OCI-LY3 (cell line): Measurements from ENCODE around the gene SLIT1.

Source experiments
- H2AFZ ChIP-seq: fragments of 200-600, 300-600 bp; shearing (Covaris generic); 2 replicates; pipeline ENCODE4 v1.6.0; 2014; ENCODE audit warnings: antibody characterized with exemption, low read depth, low read length
- H3K27ac ChIP-seq: fragments of 200-600, 300-600 bp; sonication (generic); 2 replicates; pipeline ENCODE4 v1.5.1; 2014; ENCODE audit warnings: mild to moderate bottlenecking, low read length, moderate library complexity, mixed read lengths
- H3K27me3 ChIP-seq: fragments of 200-600, 300-600 bp; sonication (generic); 2 replicates; pipeline ENCODE4 v1.6.1; 2014; ENCODE audit warnings: low read depth, low read length, mixed read lengths
- H3K36me3 ChIP-seq: fragments of 200-600, 300-600 bp; sonication (generic); replicated peaks from 2 replicates; pipeline ENCODE3; 2014; ENCODE audit warnings: low read depth, low read length, mixed read lengths
- H3K4me1 ChIP-seq: fragments of 300-600, 200-600 bp; sonication (generic); 2 replicates; pipeline ENCODE4 v1.6.1; 2014; ENCODE audit warnings: low read length, mixed read lengths
- H3K4me2 ChIP-seq: fragments of 200-600, 300-600 bp; sonication (generic); 2 replicates; pipeline ENCODE4 v1.6.1; 2014; ENCODE audit warnings: low read length, mixed read lengths
- H3K4me3 ChIP-seq: fragments of 300-600, 200-600 bp; sonication (generic); 2 replicates; pipeline ENCODE4 v1.5.1; 2014; ENCODE audit warnings: antibody characterized with exemption, mild to moderate bottlenecking, low read length, moderate library complexity
- H3K79me2 ChIP-seq: fragments of 300-600, 200-600 bp; shearing (Covaris generic); 2 replicates; pipeline ENCODE4 v1.6.1; 2014; ENCODE audit warnings: mild to moderate bottlenecking, low read length, mixed read lengths
- H3K9ac ChIP-seq: fragments of 300-600, 200-600 bp; shearing (Covaris generic); 2 replicates; pipeline ENCODE4 v1.6.0; 2014; ENCODE audit warnings: mild to moderate bottlenecking, low read length, moderate library complexity
- H3K9me3 ChIP-seq: fragments of 200-600, 300-600 bp; shearing (Covaris generic); 2 replicates; pipeline ENCODE4 v1.6.1; 2014; ENCODE audit warnings: low read length, mixed read lengths; ENCODE audit not compliant: insufficient read depth
- H4K20me1 ChIP-seq: fragments of 200-600, 300-600 bp; sonication (generic); 2 replicates; pipeline ENCODE4 v1.6.1; 2016; ENCODE audit warnings: low read length, mixed read lengths; ENCODE audit not compliant: insufficient read depth
- EZH2phosphoT487 ChIP-seq: fragments of 200-600 bp; shearing (Covaris generic); IDR thresholded peaks from 2 replicates; pipeline ENCODE4 v1.6.1; 2018; ENCODE audit warnings: antibody characterized with exemption, mixed run types, low read depth
- TF ChIP-seq, protein P1 (sequence below): fragments of 200-600, 300-600 bp; sonication (generic); IDR thresholded peaks from 2 replicates; pipeline ENCODE4 v1.5.1; 2014; ENCODE audit warnings: antibody characterized with exemption, low read length, low read depth

SLIT1 gene

GRCh38 chr10:97129666-97130065, 56.1 kb downstream of the SLIT1 start:
- no peak overlapping the region for H3K27ac ChIP-seq
- H3K79me2 ChIP-seq = no peaks in the 10 kb centered on the region
- no peaks in the 10 kb centered on the region for H3K27me3 ChIP-seq
- H4K20me1 ChIP-seq = no peaks in the 10 kb centered on the region
- H2AFZ ChIP-seq = no peak overlapping the region
- H3K9ac ChIP-seq = no peak overlapping the region
- no peak overlapping the region for H3K4me2 ChIP-seq
- no peaks in the 10 kb centered on the region for H3K9me3 ChIP-seq
- TF ChIP-seq EZH2phosphoT487 = no peak
- TF ChIP-seq, protein P1, sequence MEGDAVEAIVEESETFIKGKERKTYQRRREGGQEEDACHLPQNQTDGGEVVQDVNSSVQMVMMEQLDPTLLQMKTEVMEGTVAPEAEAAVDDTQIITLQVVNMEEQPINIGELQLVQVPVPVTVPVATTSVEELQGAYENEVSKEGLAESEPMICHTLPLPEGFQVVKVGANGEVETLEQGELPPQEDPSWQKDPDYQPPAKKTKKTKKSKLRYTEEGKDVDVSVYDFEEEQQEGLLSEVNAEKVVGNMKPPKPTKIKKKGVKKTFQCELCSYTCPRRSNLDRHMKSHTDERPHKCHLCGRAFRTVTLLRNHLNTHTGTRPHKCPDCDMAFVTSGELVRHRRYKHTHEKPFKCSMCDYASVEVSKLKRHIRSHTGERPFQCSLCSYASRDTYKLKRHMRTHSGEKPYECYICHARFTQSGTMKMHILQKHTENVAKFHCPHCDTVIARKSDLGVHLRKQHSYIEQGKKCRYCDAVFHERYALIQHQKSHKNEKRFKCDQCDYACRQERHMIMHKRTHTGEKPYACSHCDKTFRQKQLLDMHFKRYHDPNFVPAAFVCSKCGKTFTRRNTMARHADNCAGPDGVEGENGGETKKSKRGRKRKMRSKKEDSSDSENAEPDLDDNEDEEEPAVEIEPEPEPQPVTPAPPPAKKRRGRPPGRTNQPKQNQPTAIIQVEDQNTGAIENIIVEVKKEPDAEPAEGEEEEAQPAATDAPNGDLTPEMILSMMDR = no peak
- no peaks in the 10 kb centered on the region for H3K36me3 ChIP-seq
- no peak overlapping the region for H3K4me3 ChIP-seq
- H3K4me1 ChIP-seq = no peaks in the 10 kb centered on the region

GRCh38 chr10:97128516-97129154, 57.1 kb downstream of the SLIT1 start:
- Histone ChIP-seq H2AFZ (no peak overlapping the region), H3K4me3 (no peak overlapping the region), H3K9ac (no peak overlapping the region), H3K27me3 (no peaks in the 10 kb centered on the region), H3K27ac (no peak overlapping the region), H3K4me1 (no peaks in the 10 kb centered on the region), H3K79me2 (no peaks in the 10 kb centered on the region), H3K9me3 (no peaks in the 10 kb centered on the region), H3K4me2 (no peak overlapping the region), H3K36me3 (no peaks in the 10 kb centered on the region), H4K20me1 (no peaks in the 10 kb centered on the region)
- no peak for TF ChIP-seq EZH2phosphoT487
- TF ChIP-seq, protein P1 = no peak

GRCh38 chr10:97128039-97128492, 57.7 kb downstream of the SLIT1 start:
- no peak overlapping the region for H3K4me3 ChIP-seq
- no peaks in the 10 kb centered on the region for H4K20me1 ChIP-seq
- no peak overlapping the region for H3K27ac ChIP-seq

DNA sequence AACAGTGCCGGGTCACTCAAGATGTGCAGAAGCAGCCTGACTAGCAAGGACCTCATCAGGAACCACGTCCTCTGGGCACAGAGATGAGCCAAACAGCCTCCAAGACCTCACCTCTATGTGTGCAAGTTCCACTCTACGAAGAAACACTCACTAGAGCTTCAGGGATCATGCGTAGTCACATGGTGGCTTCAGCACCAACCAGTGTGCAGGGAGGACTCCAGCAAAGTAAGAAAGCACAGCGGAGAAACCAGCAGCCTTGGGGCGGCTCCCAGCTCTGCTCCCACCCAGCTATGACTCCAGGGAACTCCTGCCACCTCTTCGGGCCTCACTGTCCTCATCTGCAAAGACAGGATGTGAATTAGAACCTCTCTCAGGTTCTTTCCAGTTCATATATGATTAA, 58.2 kb downstream of the SLIT1 start:
- Histone ChIP-seq H3K36me3 (no peaks in the 10 kb centered on the region), H4K20me1 (no peaks in the 10 kb centered on the region), H3K79me2 (no peaks in the 10 kb centered on the region), H3K9me3 (no peaks in the 10 kb centered on the region), H3K27ac (no peak overlapping the region), H3K27me3 (peaks cover 4% of the 10 kb centered on the region; the same call in 1 of the 2 replicates), H3K4me1 (no peaks in the 10 kb centered on the region), H3K4me2 (no peak overlapping the region), H2AFZ (no peak overlapping the region), H3K4me3 (no peak overlapping the region), H3K9ac (no peak overlapping the region)
- TF ChIP-seq, protein P1 = no peak
- TF ChIP-seq EZH2phosphoT487 = no peak

More at GRCh38 chr10:97128039-97128492, 57.7 kb downstream of the SLIT1 start:
- no peaks in the 10 kb centered on the region for H3K9me3 ChIP-seq
- no peak overlapping the region for H3K4me2 ChIP-seq
- no peaks in the 10 kb centered on the region for H3K79me2 ChIP-seq
- no peak for TF ChIP-seq EZH2phosphoT487
- TF ChIP-seq, protein P1 = no peak
- H3K9ac ChIP-seq = no peak overlapping the region
- H3K4me1 ChIP-seq = no peaks in the 10 kb centered on the region
- H2AFZ ChIP-seq = no peak overlapping the region
- no peaks in the 10 kb centered on the region for H3K36me3 ChIP-seq
- H3K27me3 ChIP-seq = peaks cover 2% of the 10 kb centered on the region; the same call in 1 of the 2 replicates
